ENCODE measurements around the gene ARRDC3. TPM values are rescaled to one million over a fixed set of nuclear protein-coding genes. Genes with fewer than 3 reads are reported as not detected.
"Not testable (repeated sequence)": the region's sequence is repeated elsewhere in the genome, so short reads cannot be mapped to it uniquely, and the experiment has no call there.

The ARRDC3 gene
- total RNA-seq, 1 experiment from 2014 or later = 45.4 TPM

DNA sequence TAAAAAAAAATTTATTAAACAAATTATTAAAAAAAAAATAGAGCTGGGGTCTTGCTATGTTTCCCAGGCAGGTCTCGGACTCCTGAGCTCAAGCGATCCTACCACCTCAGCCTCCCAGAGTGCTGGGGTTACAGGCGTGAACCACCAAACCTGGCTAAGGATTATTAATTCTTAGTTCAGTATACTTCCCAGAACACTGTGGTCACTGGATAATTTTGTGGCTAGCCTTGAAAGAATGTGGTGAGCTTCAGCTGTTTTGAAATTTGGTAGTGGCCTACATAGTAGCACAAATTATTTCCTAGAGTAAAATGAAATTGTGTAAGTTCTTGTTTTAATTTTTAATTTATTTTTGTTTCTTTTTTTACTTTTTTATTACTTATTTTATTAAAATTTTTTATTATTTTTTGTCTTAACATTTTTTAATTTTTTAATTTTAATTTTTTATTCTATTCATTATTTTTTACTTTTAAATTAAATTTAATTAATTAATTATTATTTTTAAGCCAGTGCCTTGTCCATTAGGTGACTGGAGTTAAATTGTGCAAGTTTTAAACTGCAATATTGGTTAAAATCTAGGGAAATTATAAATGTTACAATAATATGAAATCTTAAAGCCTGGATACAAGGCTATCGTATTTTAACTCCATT, 23.0 kb downstream of the ARRDC3 start:
- DNase-seq (ENCODE audit: low read depth) = peak; percentile 83

DNA sequence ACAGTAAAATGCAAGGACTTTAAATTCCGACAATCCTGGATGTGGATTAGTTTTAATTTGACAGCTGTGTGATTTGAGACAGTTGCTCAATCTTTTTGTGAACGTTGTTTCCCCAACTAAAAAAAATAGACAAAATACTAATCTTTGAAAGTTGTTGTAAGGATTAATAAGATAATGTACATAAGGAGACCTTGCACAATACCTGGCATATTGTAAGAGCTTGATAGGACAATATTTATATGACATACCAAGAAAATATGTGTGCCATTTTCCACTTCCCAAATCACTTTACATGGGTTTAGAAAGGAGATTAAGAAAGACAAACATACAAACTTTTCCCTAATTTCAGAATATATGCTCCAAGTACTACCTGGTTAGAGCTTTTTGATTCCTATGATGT, 25.3 kb downstream of the ARRDC3 start:
- no peak for DNase-seq (ENCODE audit: low read depth)

DNA sequence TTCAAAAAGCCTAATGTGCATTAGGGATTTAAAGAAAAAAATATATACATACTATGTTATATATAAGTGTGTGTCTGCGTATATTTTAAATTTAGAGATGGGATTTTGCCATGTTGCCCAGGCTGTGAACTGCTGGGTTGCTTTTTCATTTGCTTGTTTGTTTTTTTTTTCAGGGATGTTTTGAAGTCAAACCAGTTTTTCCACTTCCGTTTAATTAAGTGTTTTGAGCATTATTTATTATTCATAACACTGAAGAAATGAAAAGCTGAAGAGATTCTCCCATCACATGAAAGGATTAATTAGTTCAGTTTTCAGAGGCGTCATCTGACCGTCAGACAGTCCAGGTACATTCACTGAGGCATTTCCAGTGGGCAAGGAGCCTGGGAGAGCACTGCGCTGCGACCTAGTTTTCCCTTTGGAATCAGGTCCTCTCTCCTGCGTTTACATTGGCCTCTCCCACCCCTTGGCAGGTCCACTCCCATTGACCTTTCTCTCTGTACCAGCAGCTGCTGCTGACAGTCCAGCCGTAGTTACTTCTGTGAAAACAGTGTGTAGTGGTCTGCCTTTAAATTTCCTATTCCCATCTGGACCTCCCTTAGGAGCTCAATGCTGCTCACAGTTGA, 26.0 kb downstream of the ARRDC3 start:
- DNase-seq (ENCODE audit: low read depth) = no peak

DNA sequence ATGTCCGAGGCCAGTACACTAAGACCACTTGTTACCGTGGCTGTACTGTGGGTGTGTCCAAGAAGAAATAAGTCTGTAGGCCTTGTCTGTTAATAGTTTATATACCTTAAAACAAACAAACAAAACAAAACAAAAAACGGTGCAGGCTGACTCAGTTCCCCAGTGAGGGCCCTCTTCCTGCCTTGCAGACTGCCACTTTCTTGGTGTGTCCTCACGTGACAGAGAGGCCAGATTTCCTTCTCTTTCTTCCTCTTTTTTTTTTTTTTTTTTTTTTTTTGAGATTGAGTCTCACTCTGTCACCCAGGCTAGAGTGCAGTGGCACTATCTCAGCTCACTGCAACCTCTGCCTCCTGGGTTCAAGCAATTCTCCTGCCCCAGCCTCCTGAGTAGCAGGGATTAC, 28.2 kb downstream of the ARRDC3 start:
- DNase-seq (ENCODE audit: low read depth) = not testable (repeated sequence)

DNA sequence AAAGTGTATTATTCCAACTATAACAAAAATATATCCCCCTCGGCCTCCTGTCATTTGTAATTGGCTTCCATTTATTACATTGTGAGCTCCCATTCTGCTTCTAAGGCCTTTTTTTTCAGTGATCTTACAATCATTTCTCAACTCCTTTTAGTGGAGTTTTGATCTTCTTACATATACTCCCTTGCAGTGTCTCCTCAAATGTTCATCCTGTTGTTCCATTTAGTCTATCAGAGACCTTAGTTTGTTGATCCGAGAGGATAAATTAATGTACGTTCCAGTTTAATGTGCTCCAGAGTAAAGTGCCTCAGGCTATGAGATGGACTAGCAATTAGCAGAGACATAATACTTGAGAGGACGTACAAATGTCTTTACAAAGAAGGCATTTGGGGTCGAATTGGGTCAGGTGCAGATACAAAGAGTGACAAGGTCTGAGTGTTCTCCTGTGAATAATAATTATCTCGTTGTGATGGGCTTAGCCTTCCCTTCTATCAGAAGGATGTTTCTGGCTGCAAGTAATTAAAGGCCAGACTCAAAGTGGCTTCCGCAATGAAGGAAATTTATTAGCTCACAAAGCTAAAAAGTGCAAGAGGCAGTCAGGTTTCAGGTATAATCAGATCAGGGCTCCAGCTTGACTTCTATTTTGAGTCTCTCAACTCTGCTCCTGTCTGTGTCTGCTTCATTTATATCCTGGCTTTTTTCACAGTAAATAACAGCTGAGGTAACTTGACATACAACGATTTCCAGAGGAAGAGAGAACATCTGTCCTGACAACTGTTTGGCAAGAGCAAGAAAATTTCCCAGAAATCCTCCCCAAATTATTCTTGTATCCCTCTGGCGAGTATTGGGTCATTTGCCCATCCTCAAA, 30.1 kb downstream of the ARRDC3 start:
- peak; percentile 38 for DNase-seq (ENCODE audit: low read depth)

DNA sequence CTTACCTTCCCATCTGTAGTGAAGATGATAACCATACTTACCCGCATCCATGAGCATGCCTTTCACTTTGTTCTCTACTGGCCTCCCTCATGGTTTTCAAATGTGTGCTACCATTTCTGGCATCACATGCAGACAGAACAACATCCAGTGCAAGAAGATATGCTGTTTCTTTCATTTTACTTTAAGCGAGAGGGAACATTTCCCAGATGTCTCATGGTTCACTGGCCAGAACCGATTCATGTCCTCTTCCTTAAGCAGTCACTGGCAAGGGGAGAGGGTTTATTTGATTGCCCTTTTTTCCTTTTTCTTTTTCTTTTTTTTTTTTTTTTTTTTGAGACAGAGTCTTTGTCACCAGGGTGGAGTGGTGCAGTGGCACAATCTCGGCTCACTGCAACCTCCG, 37.7 kb downstream of the ARRDC3 start:
- no peak for DNase-seq (ENCODE audit: low read depth)

DNA sequence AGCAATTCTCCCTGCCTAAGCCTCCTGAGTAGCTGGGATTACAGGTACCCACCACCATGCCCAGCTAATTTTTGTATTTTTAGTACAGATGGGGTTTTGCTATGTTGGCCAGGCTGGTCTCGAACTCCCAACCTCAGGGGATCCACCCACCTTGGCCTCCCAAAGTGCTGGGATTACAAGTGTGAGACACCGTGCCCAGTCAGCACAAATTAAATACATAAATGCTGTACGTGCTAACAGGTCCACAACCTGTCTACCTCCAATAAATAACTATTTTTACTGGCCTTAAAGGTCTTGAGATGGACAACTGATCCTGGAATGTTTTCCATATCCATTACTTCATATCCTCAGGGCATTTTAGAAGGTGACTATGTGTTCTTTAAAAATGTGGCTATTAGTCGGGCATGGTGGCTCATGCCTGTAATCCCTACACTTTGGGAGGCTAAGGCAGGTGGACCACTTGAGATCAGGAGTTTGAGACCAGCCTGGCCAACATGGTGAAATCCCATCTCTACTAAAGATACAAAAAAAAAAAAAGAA, 38.4 kb downstream of the ARRDC3 start:
- DNase-seq (ENCODE audit: low read depth) = not testable (repeated sequence)

DNA sequence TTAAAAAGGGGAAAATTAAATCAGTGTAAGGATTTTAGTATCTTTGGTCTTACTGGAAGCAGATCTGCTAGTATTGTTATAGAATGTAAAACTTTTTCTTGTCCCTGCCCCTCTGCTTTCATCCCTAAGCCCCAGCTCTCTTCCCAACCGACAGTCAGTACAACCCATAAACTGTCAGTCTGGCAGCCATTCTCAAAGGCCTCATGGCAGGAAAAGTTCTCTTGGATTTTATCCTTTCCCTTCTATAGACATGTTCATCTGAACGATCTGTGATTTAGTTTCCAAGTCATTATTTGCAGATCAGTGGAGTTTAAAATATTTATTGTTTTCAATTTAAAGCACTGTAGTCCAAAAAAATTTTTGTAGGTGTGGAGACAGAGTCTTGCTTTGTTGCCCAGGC, 39.2 kb downstream of the ARRDC3 start:
- DNase-seq (ENCODE audit: low read depth) = no peak

DNA sequence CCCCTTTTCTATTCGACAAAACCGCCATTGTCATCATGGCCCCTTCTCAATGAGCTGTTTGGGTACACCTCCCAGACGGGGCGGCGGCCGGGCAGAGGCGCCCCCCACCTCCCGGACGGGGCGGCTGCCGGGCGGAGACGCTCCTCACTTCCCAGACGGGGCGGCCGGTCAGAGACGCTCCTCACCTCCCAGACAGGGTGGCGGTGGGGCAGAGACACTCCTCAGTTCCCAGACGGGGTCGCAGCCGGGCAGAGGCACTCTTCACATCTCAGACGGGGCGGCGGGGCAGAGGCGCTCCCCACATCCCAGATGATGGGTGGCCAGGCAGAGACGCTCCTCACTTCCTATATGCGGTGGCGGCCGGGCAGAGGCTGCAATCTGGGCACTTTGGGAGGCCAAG, 40.2 kb downstream of the ARRDC3 start:
- not testable (repeated sequence) for DNase-seq (ENCODE audit: low read depth)

DNA sequence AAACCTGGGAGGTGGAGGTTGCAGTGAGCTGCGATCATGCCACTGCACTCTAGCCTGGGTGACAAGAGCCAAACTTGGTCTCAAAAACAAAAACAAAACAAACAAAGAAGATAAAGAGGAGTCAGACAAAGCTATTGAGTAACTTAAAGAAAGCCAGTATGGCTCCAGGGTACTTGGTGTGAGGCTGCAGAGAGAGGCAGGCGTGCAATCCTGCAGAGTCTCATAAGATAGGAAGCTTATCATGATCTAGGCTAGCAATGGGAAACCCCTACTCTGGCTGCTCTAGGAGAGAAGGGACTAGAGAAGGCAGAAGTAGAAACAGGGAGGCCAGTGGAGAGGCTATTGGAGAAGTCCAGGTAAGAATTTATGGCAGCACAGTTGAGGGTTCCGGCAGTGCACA, 42.0 kb downstream of the ARRDC3 start:
- DNase-seq (ENCODE audit: low read depth) = no peak

DNA sequence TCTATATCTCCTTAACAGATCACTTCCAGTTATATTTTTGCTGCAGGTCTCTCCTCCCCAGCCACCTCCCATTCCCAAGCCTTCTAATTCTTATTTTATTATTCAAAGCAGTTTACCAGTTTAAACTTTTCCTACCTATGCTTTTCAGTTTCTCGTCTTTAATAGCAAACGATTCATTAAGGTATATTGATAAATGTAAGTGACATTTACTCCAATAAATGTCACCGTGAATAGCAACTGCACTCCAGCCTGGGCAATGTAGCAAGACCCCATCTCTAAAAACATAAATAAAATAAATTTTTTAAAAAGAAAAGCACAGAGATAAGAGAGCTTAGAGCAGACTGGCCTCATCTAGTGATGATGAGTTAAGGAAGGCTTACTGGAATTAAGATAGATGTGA, 42.6 kb downstream of the ARRDC3 start:
- DNase-seq (ENCODE audit: low read depth) = no peak

DNA sequence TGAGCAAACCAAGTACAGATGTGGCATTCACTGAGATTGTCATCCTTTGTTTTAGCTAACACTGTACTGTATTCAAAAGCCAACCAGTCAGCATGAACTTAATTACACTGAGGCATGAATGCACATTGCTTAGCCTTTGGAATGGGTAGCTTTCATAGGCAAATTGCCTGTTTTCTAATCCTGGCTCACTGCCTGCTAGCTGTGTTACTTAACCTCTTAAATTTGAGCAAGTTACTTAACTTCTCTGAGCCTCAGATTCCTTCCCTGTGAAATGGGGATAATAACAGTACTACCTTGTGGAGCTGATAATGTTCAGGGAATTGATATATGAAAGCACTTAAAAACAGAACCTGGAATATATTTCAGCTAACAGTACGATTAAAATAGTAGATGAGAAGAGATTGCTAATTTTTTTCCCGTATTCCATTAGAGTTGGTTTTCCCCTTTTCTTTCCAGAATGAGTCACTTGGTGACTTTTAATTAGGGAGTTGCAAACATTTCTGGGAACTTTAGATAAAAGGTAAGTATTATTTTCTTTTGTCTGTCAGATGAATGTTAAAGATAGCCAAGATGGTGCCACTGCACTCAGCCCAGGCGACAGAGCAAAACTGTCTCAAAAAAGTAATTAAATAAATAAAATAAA, 43.9 kb downstream of the ARRDC3 start:
- no peak for DNase-seq (ENCODE audit: low read depth)

DNA sequence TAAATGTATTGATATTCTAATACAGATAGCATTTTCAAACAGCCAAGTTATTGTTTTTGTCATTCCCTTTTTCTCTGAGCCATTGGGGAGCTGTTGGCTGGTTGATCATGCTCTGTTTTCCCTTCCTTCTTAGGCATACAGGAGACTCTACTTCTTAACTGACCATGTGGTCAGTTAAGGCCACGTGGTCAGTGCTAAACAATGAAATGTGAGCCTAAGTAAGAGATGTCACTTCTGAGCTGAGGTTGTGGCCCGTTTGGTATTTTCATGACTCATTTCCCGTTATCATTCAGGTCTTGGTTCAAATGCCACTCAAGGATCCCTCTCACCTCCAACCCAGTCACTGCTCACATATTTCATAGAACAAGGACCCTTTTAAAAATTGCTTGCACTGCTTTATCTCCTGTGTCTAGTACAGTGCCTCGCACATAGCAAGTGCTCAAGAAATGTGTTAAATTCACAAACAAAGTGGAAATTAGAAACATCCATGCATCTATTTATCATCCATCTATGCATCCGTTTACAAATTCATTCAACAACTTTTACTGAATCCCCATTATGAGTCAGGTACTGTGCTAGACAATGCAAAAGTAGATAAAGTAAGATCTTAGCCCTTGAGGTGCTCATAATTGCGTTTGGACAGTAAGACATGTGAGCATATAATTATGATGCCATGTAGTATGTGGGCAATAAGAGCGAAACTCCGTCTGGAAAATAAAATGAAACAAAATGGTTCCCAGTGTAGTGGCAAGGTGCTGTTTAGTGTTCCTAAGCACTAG, 50.7 kb downstream of the ARRDC3 start:
- DNase-seq (ENCODE audit: low read depth) = peak; percentile 80

DNA sequence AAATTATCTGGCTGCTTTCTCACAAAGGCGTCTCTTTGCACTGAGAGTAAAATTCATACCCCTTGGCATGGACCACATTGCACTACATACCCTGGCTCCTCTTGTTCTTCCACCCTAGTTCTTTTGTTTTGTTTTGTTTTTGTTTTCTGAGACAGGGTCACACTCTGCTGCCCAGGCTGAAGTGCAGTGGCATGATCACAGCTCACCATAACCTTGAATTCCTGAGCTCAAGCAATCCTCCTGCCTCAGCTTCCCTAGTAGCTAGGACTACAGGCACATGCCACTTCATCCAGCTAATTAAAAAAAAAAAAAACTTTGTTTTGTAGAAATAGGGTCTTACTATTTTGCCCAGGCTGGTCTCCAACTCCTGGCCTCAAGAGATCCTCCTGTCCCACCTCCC, 51.4 kb downstream of the ARRDC3 start:
- no peak for DNase-seq (ENCODE audit: low read depth)

DNA sequence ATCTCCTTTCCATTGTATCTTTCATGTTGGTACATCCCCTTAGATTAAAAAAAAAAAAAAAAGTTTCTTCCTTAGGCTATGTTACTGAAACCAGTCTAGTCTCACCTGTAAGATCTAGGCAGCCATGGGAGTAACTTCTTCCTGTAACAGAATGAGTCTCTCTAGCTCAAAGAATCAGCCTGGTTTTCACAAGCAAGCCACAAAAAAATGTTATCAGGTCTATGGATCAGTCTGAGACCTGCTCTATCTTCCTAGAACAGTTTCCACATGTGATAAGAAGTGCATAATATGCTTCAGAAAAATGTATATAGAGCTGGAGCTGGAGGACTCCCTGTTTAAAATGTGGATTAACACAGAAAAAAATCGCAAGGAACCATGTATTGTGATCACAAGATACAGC, 53.8 kb downstream of the ARRDC3 start:
- no peak for DNase-seq (ENCODE audit: low read depth)

DNA sequence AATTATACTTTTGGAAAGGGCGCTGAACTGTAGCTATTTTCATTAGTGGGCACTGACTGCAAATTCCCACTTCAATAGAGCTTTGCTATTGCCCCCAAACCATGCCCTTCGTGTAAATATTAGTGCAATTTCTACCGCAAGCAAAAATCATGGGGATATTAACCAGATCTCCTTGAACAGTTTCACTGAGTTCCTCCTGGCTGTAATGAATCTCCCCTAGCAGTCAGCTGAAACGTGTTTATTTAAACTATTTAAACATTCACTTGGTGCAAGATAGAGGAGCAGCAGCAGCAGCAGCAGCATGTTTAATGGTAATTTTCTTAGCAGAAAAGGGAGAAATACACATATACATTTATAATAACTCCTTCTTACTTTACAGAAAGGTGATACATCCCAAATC, 54.4 kb downstream of the ARRDC3 start:
- no peak for DNase-seq (ENCODE audit: low read depth)

DNA sequence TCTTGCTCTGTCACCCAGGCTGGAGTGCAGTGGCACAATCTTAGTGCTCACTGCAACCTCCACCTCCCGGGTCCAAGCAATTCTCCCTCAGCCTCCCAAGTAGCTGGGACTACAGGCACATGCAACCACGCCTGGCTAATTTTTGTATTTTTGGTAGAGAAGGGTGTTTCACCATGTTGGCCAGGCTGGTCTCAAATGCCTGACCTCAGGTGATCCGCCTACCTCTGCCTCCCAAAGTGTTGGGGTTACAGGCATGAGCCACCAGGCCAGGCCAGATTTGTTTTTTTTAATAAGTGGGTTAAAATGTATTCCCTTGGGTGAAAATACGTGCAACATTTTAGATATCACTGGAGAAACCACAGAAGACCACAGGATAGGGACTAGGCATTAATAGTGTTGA, 60.1 kb downstream of the ARRDC3 start:
- DNase-seq (ENCODE audit: low read depth) = not testable (repeated sequence)

DNA sequence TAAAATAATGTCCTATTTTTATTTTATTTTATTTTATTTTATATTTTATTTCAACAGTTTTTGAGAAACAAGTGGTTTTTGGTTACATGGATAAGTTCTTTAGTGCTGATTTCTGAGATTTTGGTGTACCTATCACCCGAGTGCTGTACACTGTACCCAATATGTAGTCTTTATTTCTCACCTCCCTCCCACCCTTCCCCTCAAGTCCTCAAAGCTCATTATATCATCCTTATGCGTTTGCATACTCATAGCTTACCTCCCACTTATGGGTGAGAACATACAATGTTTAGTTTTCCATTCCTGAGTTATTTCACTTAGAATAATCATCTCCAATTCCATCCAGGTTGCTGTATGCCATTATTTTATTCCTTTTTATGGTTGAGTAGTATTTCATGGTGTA, 63.5 kb downstream of the ARRDC3 start:
- DNase-seq (ENCODE audit: low read depth) = no peak

DNA sequence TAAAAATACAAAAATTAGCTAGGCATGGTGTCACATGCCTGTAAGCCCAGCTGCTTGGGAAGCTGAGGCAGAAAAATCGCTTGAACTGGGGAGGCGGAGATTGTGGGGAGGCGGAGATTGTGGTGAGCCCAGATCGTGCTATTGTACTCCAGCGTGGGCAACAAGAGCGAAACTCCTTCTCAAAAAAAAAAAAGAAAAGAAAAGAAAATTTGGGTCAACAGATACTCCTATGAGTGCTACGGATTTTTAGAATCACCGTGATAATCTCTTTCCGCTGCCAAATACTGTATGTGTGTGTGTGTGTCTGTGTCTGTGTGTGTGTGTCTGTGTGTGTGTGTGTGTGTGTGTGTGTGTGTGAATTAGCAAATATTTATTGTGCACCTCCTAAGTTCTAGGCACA, 64.4 kb downstream of the ARRDC3 start:
- DNase-seq (ENCODE audit: low read depth) = no peak

Measured in LHCN-M2 (cell line).